PFSK-1 (cell line): Measurements from ENCODE around the gene TRERF1.

Experiments
- FOXP2 ChIP-seq: optimal IDR thresholded peaks from 2 replicates; pipeline ENCODE3; 2011; ENCODE audit warnings: borderline replicate concordance, control low read depth, inconsistent platforms; ENCODE audit not compliant: insufficient read depth; ENCODE audit errors: extremely low read length, extremely low read depth
- POLR2AphosphoS5 ChIP-seq: IDR thresholded peaks from 2 replicates; pipeline ENCODE4 v1.6.1; 2012; ENCODE audit warnings: low read depth, mild to moderate bottlenecking, control low read depth, low read length, moderate library complexity
- REST ChIP-seq, 2 experiments: IDR thresholded peaks; 2 replicates each; pipeline versions ENCODE4 v1.6.1 to v1.8.0; 2011 to 2012; ENCODE audit warnings: low read depth in 2 of 2, low read length in 2 of 2, control low read depth in 1 of 2, inconsistent platforms in 1 of 2, mild to moderate bottlenecking in 1 of 2, moderate library complexity in 1 of 2; ENCODE audit not compliant: insufficient read depth in 1 of 2
- SIN3A ChIP-seq: IDR thresholded peaks from 2 replicates; pipeline ENCODE4 v1.6.1; 2012; ENCODE audit warnings: mild to moderate bottlenecking, low read length, moderate library complexity, borderline replicate concordance; ENCODE audit not compliant: insufficient read depth
- TAF1 ChIP-seq: IDR thresholded peaks from 2 replicates; pipeline ENCODE4 v1.6.1; 2012; ENCODE audit warnings: low read length, control low read depth, borderline replicate concordance; ENCODE audit not compliant: insufficient read depth

Gene TRERF1

GRCh38 chr6:42436825-42437224, 14.9 kb downstream of the TRERF1 start:
- TF ChIP-seq POLR2AphosphoS5 (no peak), SIN3A (no peak), FOXP2 (no peak), REST (IDR thresholded peaks at IDR 0.05; ENCODE audit: insufficient read depth in 1 of 2, low read depth in 2 of 2, low read length in 2 of 2) (no peak), TAF1 (no peak)

GRCh38 chr6:42434237-42434636, 17.5 kb downstream of the TRERF1 start:
- no peak for TF ChIP-seq SIN3A
- TF ChIP-seq REST (IDR thresholded peaks at IDR 0.05; ENCODE audit: insufficient read depth in 1 of 2, low read depth in 2 of 2, low read length in 2 of 2): no peak
- no peak for TF ChIP-seq POLR2AphosphoS5
- no peak for TF ChIP-seq FOXP2
- no peak for TF ChIP-seq TAF1

- TF ChIP-seq REST (IDR thresholded peaks at IDR 0.05; ENCODE audit: insufficient read depth in 1 of 2, low read depth in 2 of 2, low read length in 2 of 2) (no peak), TAF1 (no peak), POLR2AphosphoS5 (no peak), FOXP2 (no peak), SIN3A (no peak)
These were observed 18.3 kb downstream of the TRERF1 start for GRCh38 chr6:42433409-42433808.

- TF ChIP-seq SIN3A: no peak
- no peak for TF ChIP-seq POLR2AphosphoS5
- TF ChIP-seq TAF1: no peak
- no peak for TF ChIP-seq REST (IDR thresholded peaks at IDR 0.05; ENCODE audit: insufficient read depth in 1 of 2, low read depth in 2 of 2, low read length in 2 of 2)
- TF ChIP-seq FOXP2: no peak
These were observed 19.8 kb downstream of the TRERF1 start for GRCh38 chr6:42431877-42432276.

- TF ChIP-seq SIN3A: no peak
- TF ChIP-seq FOXP2: no peak
- no peak for TF ChIP-seq TAF1
- TF ChIP-seq POLR2AphosphoS5: no peak
- TF ChIP-seq REST (IDR thresholded peaks at IDR 0.05; ENCODE audit: insufficient read depth in 1 of 2, low read depth in 2 of 2, low read length in 2 of 2): no peak
These were observed 20.4 kb downstream of the TRERF1 start for GRCh38 chr6:42431356-42431755.
